OCI-LY1 (cell line): ENCODE results near the gene FBXO47.

Experiments used
- H2AFZ ChIP-seq: fragments of 200-600 bp; sonication (generic), shearing (Covaris generic); 2 replicates; pipeline ENCODE4 v1.6.0; 2014; ENCODE audit warnings: antibody characterized with exemption, mild to moderate bottlenecking, low read length
- H3F3A ChIP-seq: fragments of 200-600 bp; sonication (generic), shearing (Covaris generic); 2 replicates; pipeline ENCODE4 v1.6.0; 2014; ENCODE audit warnings: mild to moderate bottlenecking, antibody characterized with exemption, low read length, moderate library complexity; ENCODE audit not compliant: insufficient read depth
- H3K27ac ChIP-seq: fragments of 200-600 bp; sonication (generic); 2 replicates; pipeline ENCODE4 v1.5.1; 2014; ENCODE audit warnings: low read length, mixed run types, mild to moderate bottlenecking, low read depth; ENCODE audit not compliant: poor library complexity, severe bottlenecking
- H3K27me3 ChIP-seq: fragments of 200-600 bp; sonication (generic); 2 replicates; pipeline ENCODE4 v1.6.0; 2014; ENCODE audit warnings: antibody characterized with exemption, mild to moderate bottlenecking, low read length, moderate library complexity; ENCODE audit not compliant: insufficient read depth
- H3K36me3 ChIP-seq: fragments of 200-600 bp; sonication (generic); 2 replicates; pipeline ENCODE4 v1.6.1; 2014; ENCODE audit warnings: mild to moderate bottlenecking, antibody characterized with exemption, low read length, moderate library complexity, mixed read lengths; ENCODE audit not compliant: insufficient read depth
- H3K4me1 ChIP-seq: fragments of 200-600 bp; sonication (generic); 2 replicates; pipeline ENCODE4 v1.5.1; 2014; ENCODE audit warnings: mild to moderate bottlenecking, low read length, moderate library complexity; ENCODE audit not compliant: insufficient read depth, severe bottlenecking
- H3K4me2 ChIP-seq: fragments of 200-600 bp; sonication (generic), shearing (Covaris generic); 2 replicates; pipeline ENCODE4 v1.6.1; 2014; ENCODE audit warnings: low read length
- H3K4me3 ChIP-seq: fragments of 200-600 bp; sonication (generic); 2 replicates; pipeline ENCODE4 v1.5.1; 2014; ENCODE audit warnings: low read length, low read depth, mild to moderate bottlenecking, mixed read lengths; ENCODE audit not compliant: poor library complexity, severe bottlenecking
- H3K79me2 ChIP-seq: fragments of 200-600 bp; shearing (Covaris generic); 2 replicates; pipeline ENCODE4 v1.6.1; 2016; ENCODE audit warnings: mixed run types, low read length, mixed read lengths; ENCODE audit not compliant: insufficient read depth
- H3K9ac ChIP-seq: fragments of 200-600 bp; sonication (generic), shearing (Covaris generic); 2 replicates; pipeline ENCODE4 v1.6.1; 2014; ENCODE audit warnings: mild to moderate bottlenecking, low read length, mixed read lengths
- H3K9me2 ChIP-seq: fragments of 200-600 bp; sonication (generic), shearing (Covaris generic); 2 replicates; pipeline ENCODE4 v1.6.1; 2014; ENCODE audit warnings: low read depth, mild to moderate bottlenecking, low read length, mixed read lengths
- H3K9me3 ChIP-seq: fragments of 200-600 bp; shearing (Covaris generic); 2 replicates; pipeline ENCODE4 v1.6.1; 2014; ENCODE audit warnings: low read length, mixed read lengths
- H4K20me1 ChIP-seq: fragments of 200-600 bp; sonication (generic), shearing (Covaris generic); 2 replicates; pipeline ENCODE4 v1.6.0; 2016; ENCODE audit warnings: mild to moderate bottlenecking, low read length; ENCODE audit not compliant: insufficient read depth
- EZH2 ChIP-seq: fragments of 200-600 bp; sonication (generic), shearing (Covaris generic); IDR thresholded peaks from 2 replicates; pipeline ENCODE4 v1.8.0; 2017; ENCODE audit warnings: borderline replicate concordance, mixed run types, mild to moderate bottlenecking, antibody characterized with exemption, low read length, moderate library complexity, mixed read lengths
- TF ChIP-seq, protein P1 (sequence below): fragments of 200-600 bp; sonication (generic), shearing (Covaris generic); IDR thresholded peaks from 2 replicates; pipeline ENCODE4 v1.5.1; 2017; ENCODE audit warnings: mild to moderate bottlenecking, antibody characterized with exemption, low read length, moderate library complexity, mixed read lengths

FBXO47 gene

DNA sequence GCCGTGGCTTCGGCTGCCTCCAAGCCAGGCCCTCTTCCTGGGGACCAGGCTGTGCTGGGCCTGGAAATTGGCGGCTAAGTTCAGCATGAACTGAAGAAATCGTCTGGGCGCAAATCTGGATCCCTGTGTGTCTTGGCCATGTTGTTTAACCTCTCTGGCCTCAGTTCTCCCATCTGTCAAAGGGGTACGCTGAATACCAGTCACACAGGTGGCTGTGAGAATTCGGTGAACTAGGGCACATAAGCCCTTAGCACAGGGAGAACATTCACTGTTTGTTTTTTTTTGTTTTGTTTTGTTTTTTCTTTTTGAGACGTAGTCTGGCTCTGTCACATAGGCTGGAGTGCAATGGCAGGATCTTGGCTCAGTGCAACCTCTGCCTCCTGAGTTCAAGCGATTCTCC lies 78.4 kb downstream of the FBXO47 start:
- Histone ChIP-seq H2AFZ (no peak overlapping the region), H4K20me1 (no peaks in the 10 kb centered on the region), H3K4me2 (no peak overlapping the region), H3K9me3 (no peaks in the 10 kb centered on the region), H3K4me3 (no peak overlapping the region), H3K27ac (no peak overlapping the region), H3K79me2 (no peaks in the 10 kb centered on the region), H3F3A (no peaks in the 10 kb centered on the region), H3K36me3 (peaks cover 37% of the 10 kb centered on the region; the same call in 1 of the 2 replicates), H3K9me2 (no peaks in the 10 kb centered on the region), H3K9ac (no peak overlapping the region), H3K4me1 (peaks cover 77% of the 10 kb centered on the region), H3K27me3 (no peaks in the 10 kb centered on the region)
- TF ChIP-seq, protein P1, sequence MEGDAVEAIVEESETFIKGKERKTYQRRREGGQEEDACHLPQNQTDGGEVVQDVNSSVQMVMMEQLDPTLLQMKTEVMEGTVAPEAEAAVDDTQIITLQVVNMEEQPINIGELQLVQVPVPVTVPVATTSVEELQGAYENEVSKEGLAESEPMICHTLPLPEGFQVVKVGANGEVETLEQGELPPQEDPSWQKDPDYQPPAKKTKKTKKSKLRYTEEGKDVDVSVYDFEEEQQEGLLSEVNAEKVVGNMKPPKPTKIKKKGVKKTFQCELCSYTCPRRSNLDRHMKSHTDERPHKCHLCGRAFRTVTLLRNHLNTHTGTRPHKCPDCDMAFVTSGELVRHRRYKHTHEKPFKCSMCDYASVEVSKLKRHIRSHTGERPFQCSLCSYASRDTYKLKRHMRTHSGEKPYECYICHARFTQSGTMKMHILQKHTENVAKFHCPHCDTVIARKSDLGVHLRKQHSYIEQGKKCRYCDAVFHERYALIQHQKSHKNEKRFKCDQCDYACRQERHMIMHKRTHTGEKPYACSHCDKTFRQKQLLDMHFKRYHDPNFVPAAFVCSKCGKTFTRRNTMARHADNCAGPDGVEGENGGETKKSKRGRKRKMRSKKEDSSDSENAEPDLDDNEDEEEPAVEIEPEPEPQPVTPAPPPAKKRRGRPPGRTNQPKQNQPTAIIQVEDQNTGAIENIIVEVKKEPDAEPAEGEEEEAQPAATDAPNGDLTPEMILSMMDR, result no peak
- TF ChIP-seq EZH2, result no peak

DNA sequence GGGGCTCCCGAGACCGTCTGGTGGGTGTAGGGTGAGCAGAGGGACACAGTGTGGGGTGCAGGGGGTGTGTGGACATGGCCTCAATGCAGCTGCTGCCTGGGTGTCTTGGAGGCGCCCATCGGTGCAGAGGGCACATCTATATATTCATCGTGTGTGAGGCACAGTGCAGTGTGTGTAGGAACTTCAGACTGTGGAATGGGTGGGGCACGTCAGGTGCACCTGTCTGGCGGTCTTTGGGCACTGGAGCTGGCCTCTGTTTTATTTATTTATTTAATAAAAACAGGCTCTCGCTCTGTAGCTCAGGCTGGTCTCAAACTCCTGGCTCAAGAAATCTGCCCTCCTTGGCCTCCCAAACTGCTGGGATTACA lies 80.6 kb downstream of the FBXO47 start:
- peaks cover 22% of the 10 kb centered on the region; the same call in 1 of the 2 replicates for H3K36me3 ChIP-seq
- 0 out of 2 replicates have a peak, but pooled peaks cover 5% of the 10 kb centered on the region for H3K79me2 ChIP-seq
- no peaks in the 10 kb centered on the region for H3F3A ChIP-seq
- TF ChIP-seq, protein P1, result no peak
- TF ChIP-seq EZH2, result no peak
- peak overlapping the region; percentile 16; the same call in 1 of the 2 replicates for H3K4me2 ChIP-seq
- H3K9ac ChIP-seq, result no peak overlapping the region; the same call in 1 of the 2 replicates
- H3K9me3 ChIP-seq, result no peaks in the 10 kb centered on the region
- H3K9me2 ChIP-seq, result no peaks in the 10 kb centered on the region
- no peak overlapping the region for H2AFZ ChIP-seq
- H3K4me1 ChIP-seq, result peaks cover 73% of the 10 kb centered on the region
- H3K27ac ChIP-seq, result peak overlapping the region; percentile 48
- H3K4me3 ChIP-seq, result no peak overlapping the region
- H4K20me1 ChIP-seq, result no peaks in the 10 kb centered on the region
- H3K27me3 ChIP-seq, result no peaks in the 10 kb centered on the region
